ENCODE results near the gene CMIP.

- TF ChIP-seq EGR1 (IDR thresholded peaks at IDR 0.05) (no peak), EP300 (IDR thresholded peaks at IDR 0.05; ENCODE audit: borderline replicate concordance) (no peak), USF1 (IDR thresholded peaks at IDR 0.05) (no peak), YY1 (IDR thresholded peaks at IDR 0.05; ENCODE audit: low read depth) (no peak), RAD21 (IDR thresholded peaks at IDR 0.05; ENCODE audit: low read depth) (no peak)
Observed at GRCh38 chr16:81526935-81527334, 82.3 kb downstream of the CMIP start.
